Activated CD8-positive, alpha-beta memory T cell treated with anti-CD3 and anti-CD28 coated beads for 48 hours (primary cell): ENCODE measurements around the gene SPAG9.

Source experiments
- DNase-seq, 3 experiments: peaks; one replicate each; pipeline ENCODE4 v3.0.0-alpha.2; 2020; ENCODE audit warnings: low read depth in 2 of 3, low spot score in 2 of 3

Gene SPAG9

DNA sequence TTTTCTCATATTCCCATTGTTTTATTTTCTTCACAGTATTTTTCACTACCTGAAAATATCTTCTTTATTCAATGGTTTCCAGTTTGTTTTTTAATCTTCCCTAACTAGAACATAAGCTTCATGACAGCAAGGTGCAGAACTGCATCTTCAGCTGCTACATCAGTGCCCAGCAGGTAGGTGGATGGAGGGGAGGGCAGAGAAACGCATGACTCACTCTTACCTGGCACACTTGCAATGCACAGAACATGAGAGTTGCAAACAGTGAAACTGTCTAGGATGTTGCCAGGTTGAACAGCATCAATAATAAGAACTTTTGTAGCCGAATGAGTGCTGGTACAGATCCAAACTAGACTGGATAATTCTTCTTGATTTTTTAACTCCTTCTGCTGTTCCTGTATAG lies 127.1 kb downstream of the SPAG9 start:
- no peak for DNase-seq

DNA sequence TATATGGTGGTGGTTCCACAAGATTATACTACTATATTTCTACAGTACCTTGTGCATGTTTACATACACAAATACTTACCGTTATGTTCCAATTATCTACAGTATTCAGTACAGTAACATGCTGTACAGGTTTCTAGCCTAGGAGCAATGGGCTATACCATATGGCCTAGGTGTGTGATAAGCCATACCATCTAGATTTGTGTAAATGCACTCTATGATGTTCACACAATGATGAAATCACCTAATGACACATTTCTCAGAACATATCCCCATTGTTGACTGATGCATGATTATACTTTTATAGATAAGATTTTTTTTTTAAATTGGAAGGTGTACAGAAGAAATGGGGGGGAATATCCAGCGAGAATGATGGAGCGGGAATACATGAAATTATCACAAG lies 131.5 kb downstream of the SPAG9 start:
- no peak for DNase-seq

DNA sequence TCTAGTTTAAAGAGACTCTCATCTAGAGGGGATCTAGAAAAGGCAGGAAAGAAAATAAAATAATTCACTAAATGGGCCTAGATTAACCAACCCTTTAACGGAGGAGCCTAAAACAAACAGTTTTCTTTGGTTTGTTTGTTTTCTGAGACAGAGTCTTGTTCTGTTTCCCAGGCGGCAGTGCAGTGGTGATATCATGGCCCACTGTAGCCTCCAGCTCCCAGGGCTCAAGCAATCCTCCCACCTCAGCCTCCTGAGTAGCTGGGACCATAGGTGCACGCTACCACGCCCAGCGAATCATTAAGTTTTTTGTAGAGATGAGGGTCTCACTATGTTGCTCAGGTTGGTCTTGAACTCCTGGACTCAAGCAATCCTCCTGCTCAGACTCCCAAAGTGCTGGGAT lies 132.2 kb downstream of the SPAG9 start:
- no peak for DNase-seq

DNA sequence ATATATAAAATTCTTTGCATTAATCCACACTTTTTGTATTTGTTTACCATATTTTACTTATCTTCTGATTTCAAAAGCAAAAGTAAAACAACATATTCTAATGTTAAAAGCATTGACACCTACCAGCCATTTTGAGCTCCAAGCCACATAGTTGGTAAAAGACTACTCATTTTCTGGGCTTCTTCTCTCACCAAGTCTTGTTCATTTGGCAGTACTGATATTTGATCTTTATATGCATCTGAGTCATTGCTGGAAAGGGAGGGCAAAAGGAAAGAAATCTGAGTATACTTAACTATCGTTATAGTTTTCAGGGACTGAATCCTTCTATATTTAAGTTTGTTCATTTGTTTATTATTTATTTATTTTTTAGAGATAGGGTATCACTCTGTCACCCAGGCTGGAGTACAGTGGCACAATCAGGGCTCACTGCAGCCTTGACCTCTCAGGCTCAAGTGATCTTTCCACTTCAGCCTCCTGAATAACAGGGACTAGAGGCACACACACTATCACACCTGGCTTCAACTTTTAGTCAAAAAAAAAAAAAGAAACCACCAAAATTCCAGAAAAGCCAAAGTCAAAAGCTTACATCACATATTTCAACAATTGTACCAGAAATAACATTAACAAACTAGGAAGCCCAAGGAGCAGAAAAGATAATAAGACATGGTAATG lies 133.5 kb downstream of the SPAG9 start:
- DNase-seq = no peak

DNA sequence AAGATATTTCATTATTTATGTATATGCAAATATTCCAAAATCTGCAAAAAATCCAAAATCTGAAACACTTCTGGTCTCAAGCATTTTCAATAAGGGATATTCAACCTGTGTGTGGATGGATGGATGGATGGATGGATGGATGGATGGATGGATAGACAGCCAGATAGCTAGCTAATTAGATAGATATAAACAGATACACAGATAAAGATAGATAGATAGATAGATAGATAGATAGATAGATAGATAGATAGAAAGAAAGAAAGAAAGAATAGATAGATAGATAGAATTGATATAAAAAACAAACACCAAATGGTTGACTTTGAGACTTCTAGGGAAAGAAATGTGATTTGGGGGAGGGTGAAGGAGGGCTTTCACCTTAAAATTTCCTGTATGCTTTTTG lies 139.4 kb downstream of the SPAG9 start:
- no peak for DNase-seq

DNA sequence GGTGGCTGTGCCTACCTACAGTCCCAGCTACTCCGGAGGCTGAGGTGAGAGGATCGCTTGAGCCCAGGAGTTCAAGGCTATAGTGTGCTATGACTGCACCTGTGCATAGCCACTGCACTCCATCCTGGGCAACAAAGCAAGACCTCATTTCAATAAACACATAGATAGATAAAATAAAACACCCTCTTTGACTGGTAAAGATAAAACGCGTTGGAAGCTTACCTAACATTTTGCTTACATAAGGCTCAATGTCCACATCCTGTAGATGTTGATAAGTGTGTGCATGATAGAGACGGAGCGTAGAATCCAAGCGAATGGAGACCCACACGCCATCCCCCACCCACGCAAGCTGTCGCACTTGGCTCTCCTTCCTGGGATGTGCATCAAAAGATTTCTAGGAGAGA lies 141.1 kb downstream of the SPAG9 start:
- DNase-seq = no peak

DNA sequence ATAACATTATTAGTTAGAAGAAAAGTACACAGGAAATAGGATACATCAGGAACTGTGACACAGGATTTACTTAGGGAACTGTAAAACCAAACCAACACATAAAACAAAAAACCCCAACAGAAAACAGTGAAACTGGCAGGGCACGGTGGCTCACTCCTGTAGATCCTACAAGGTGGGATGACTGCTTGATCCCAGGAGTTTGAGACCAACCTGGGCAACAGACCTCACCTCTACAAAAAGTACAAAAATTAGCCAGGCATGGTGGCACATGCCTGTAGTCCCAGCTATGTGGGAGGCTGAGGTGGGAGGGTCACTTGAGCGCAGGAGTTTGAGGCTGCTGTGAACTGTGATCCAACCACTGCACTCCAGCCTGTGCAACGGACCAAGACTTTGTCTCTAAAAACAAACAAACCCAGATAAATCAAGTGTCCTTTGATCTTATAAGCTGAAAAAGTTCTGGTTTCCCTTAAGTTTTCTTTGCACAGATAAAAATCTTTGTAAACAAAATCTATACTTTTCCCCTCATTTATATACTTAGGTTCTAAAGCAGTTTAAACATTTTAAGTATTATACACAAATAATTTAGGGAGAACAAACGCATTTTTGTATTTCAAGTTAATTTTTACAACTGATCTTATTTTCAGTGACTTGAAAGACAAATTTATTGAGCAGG lies 143.0 kb downstream of the SPAG9 start:
- no peak for DNase-seq

DNA sequence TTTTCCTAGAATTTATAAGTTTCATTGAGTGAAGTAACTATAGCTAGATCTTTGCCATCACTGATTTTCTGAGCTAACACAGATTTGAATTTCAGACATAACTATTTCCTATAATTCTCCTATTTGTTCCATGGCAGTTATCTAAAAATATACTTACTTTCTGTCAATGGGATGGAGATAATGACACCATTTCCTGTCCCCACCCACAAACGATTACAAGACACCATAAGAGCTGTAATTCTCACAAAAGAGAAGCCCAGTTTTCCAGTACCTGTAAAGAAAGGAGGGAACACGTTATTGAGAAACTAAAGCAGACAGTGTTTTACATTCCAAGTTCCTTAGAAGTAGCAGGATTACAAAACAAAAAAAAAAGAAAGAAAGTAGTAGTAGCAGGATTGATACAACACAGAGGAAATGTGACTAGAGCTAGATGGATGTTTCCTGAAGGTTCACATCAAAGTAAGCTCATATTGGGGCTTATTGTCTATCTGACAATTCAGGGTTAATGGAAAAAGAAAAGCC lies 143.7 kb downstream of the SPAG9 start:
- DNase-seq = no peak

DNA sequence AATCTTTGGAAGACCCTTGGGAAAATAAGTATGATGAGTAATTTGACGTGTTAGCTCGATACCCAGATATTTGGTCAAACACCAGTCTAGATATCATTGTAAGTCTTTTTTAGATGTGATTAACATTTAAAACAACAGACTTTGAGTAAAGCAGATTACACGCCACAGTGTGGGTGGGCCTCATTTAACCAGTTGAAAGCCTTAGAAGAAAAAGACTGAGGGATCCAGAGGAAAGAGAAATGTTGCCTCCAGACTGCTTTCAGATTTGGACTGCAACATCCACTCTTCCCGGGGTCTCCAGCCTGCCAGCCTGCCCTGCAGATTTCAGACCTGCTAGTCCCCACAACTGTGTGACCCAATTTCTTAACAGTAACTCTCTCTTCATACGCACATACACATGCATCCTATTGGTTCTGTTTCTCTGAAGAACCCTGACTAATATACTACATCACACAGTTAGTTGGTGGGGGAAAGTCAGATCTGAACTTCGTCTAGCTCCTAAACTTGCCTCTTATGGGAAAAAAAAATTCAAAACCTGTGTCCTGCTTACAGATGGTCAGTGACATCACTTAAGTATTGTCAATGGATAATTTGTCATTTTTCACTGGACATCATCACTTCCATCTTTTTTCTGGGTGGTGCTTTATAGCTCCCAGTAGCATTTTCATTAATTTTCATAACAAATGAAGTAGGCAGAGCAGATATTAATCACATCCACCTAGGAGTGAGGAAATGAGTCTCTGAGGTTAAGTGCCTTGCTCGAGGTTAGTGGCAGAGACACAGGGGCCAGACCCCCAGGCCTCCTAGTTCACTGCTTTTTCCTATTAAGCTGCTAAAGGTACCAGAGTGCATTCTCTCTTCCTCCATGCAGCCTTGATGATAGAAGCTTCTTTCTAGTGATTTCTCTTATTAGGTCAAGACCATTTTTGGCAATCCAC lies 146.8 kb downstream of the SPAG9 start:
- no peak for DNase-seq

DNA sequence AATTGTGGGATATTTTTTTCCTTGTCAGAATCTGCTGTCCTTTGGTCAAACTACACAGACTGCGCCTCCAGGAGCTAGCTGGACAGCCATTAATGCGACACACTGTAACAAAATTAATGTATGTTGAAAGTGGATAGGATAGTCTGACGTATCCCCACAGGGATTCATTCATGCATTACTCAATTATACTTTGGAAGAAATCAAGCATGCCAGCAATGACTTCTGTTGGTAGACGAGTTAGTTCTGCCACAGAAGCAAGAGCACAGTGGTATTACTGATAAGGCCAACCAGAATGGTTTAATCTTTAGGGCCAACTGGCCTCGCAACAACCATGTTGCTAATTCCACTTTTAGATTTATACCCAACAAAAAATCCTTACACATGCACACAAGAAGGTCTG lies 148.1 kb downstream of the SPAG9 start:
- DNase-seq = no peak

DNA sequence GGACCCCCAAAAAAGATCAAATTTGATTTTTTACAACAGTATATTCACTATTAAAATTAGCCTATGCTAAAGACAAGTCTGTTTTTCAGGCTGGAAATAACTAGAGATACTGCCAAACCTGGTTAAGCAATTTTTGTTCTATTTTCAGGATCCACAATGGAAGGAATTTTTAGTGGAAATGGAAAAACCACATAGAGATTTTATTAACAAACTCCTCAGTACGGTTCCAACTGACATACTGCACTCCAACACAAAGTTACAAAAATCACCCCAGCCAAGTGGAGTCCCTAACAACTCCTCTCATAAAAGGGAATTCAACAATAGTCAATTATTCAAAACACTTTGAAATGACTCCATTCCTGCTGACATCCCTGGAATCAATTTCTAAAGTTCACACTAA lies 152.9 kb downstream of the SPAG9 start:
- DNase-seq = no peak

DNA sequence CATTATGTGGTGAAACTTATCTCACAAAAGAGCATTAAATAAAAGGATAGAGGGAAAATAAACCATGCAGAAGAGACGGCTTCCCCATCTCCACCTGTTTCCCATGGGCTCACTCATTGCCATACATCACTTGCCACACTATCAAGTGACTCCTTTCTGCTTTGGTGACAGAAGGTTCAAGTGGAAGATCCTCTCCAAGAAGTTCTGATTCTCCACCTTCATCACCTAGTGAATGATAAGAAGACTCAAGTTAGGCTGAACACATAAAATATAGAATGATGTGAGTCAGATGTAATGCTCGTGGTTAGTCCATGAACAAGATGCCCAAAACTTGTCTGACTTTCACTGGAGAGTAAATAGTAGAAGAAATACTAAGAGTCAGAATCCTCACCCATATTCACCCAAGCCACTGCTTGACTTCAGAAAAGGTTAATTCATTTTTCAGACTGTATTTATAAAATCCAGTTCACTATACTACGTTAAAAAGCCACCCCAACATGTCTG lies 154.5 kb downstream of the SPAG9 start:
- no peak for DNase-seq

DNA sequence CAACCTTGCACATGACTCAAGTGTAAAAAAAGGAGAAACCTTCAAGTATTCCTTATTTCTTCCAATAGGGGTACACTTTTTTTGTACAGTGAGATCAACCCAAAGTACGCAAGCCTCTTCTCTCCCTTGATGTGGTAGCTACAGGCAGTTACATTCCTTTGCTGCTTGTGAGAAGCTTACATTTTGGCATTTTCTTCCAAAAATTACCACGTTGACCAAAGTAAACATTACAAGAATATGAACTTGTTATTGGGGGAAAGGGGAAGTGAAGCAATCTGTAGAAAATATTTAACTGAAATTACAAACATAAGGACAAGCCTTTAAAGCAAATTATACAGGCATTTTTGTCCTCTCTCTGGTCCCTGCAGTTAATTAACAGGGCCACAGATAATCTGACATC lies 157.5 kb downstream of the SPAG9 start:
- no peak for DNase-seq

DNA sequence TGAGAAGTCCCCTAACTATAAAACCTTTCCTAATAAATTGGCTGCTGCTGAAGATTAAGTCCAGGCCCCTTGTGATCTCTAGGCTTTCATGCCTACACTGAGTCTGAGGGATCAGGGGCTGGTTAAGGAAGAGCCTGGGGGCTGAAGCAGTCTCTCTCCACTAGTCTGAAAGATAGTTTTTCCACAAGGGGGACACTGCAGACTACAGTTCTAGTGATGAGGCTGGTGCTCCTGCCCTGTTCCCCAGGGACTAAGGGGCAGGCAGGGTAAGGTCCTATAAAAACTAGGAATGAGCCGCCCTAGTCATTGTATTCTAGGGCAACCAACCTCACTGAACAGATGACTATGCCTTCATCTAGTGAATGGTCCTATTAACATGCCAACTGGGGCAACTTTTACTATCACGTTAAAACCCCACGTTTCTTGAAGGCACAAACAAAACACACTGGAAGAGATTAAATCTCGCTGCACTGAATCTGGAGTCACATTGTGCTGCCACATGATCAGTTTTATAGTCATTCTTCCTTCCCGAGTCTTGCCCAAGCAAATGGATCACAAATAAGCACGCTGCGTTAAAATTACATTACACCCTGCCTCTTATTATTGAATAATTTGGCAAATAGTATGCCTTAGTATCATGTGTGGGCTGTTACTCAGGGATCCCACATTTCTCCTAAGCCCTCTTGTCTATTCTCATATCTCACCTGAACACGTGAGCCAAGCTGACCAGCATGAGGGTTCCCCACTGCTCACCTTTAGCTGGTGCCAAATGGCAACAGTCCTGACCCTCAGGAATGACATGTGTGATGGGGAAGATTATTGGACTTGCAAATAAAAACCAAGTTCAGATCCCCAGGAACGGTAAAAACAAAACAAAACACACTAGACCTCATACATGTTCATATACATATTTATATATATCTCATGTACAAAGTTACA lies 159.1 kb downstream of the SPAG9 start:
- no peak for DNase-seq

DNA sequence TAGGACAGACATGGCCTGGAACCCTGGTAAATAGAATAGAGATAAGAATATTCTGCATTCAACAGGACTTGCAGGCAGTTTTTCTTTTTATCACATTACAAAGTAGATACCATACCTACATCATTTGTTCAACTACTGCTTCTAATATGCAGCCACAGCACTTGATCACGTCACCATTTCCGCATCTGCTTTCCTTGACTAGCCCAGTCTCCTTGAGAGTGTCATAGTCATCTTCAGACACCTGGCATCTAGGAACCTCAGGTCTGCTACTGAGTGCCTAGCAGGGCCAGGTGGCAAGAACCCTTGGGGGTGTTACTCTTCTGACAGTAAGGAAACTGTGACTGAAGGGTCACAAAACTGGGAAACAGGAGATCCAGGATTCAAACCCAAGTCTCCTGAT lies 161.3 kb downstream of the SPAG9 start:
- no peak for DNase-seq

DNA sequence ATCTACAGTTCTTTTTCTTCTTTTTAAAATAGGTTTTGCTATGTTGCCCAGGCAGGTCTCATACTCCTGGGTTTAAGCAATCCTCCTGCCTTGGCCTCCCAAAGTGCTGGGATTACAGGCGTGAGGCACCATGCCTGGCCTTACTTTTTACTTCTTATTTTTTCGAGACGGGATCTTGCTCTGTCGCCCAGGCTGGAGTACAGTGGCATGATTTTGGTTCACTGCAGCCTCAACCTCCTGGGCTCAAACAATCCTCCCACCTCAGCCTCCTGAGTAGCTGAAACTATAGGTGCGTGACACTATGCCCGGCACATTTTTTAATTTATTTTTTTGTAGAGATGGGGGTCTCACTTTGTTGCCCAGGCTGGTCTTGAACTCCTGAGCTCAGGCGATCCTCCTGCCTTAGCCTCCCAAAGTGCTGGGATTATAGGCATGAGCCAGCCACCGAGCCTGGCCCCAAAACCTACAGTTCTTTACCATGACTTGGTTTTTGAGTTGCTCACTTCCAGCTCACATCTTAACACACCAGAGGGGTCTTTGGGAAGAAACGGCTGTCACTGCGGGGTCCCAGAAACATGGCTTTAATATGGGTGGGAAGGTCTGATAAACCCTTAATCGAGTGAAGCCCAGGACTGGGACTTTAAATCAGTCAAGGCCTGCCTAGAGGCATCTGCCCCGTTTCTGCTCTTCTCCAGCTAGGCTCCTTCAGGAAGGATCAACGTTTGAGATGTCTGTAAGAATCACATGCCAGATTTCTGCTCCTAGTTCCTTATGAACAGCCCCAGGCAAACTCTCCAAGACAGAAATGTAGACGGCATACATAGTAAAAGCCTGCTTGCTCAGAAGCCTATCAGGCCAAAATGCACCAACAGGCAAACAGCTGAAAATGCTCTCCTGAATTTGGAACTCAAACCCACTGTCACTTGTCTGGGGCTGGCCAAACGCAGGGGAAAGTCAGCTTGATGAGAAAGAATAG lies 162.8 kb downstream of the SPAG9 start:
- DNase-seq = no peak

DNA sequence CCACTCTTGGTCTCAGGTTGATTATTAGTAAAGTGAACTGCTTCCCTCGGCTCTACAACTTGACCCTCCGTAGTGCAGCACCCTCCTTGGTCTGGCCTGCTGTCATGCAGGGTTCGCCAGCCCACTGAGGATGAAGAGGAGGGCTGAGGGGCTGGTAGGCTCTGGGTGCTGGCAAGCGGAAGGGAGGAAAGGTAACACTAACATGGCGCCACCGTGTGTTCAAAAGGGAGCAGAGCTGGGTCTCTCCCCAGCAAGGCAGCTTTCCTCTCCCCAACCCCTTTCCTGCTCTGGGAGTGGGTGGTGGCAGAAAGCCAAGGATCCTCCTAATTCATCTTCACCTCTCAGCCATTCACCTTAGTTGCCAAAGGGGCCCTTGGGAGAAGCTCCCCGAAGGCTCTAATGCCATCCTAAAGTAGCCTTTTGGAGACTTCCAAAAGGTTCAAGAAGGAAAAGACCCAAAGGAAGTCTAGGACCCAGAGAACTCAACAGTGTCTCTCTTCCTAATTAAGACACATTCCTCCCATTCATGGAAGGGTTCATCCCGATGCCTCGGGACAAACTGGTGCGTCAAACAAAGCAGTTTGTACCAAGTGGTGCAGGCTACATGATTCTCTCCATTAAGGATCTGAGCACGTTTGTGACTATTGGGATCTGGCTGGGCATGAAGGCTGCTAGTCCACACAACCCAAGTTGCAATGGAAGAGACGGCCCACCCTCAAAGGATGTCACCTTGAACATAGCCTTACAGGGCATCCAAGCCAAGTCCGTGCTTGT lies 163.7 kb downstream of the SPAG9 start:
- DNase-seq = peak in 2 of 3 experiments; percentile 13 to 46

DNA sequence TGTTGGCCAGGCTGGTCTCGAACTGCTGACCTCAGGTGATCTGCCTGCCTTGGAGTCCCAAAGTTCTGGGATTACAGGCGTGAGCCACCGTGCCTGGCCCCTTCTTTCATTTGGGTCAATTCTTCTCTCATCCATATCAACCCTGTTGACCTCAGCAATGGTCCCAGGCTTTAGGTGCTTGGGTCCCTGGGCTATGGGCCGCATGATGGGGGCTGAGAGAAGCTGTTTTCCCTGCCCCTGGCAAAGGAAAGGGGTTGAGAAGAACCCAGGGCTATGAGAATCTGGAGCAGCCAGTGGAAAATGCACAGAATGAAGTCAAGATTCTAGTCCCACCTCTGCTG lies 164.3 kb downstream of the SPAG9 start:
- DNase-seq = no peak

DNA sequence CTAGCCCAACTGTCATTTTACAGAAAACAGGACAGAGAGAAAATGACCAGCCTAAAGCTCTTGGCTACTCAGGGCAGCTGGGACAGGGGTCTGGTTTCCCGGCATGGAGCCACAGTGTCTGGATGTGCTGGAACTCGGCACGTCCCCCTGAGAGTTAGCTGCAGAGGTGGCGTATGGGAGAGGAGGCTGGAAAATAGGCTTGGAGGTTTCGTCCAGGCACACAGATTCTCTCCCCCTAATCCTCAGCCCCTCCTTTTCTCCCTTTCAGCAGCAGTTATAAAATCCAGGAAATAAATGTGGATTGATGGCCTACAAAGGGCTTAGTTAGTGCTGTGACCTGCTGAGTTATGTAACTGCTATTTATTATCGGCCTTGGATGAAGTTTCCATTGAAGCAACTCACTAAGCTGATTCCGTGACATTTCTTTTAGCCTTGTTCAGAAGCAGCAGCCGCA lies 165.0 kb downstream of the SPAG9 start:
- DNase-seq = no peak
